Measurements from ENCODE around the gene HMCN2.
"Not testable (repeated sequence)": the region's sequence is repeated elsewhere in the genome, so short reads cannot be mapped to it uniquely, and the experiment has no call there.

The HMCN2 gene

GRCh38 chr9:130387905-130388304 lies 122.3 kb downstream of the HMCN2 start:
- no peak for DNase-seq (ENCODE audit: low read depth in 2 of 2)

GRCh38 chr9:130390390-130390789 lies 124.8 kb downstream of the HMCN2 start:
- DNase-seq (ENCODE audit: low read depth in 2 of 2): no peak

GRCh38 chr9:130390986-130391385 lies 125.4 kb downstream of the HMCN2 start:
- DNase-seq (ENCODE audit: low read depth in 2 of 2): no peak

GRCh38 chr9:130391866-130392265 lies 126.3 kb downstream of the HMCN2 start:
- no peak for DNase-seq (ENCODE audit: low read depth in 2 of 2)

- no peak for DNase-seq (ENCODE audit: low read depth in 2 of 2)
Measured at GRCh38 chr9:130393681-130394071, 128.1 kb downstream of the HMCN2 start.

GRCh38 chr9:130394320-130394719 lies 128.8 kb downstream of the HMCN2 start:
- DNase-seq (ENCODE audit: low read depth in 2 of 2): no peak

GRCh38 chr9:130394814-130395470 lies 129.4 kb downstream of the HMCN2 start:
- no peak for DNase-seq (ENCODE audit: low read depth in 2 of 2)

GRCh38 chr9:130395810-130396435 lies 130.4 kb downstream of the HMCN2 start:
- DNase-seq (ENCODE audit: low read depth in 2 of 2): no peak

- DNase-seq (ENCODE audit: low read depth in 2 of 2): no peak
Measured at GRCh38 chr9:130396581-130396980, 131.0 kb downstream of the HMCN2 start.

GRCh38 chr9:130398487-130399240 lies 133.1 kb downstream of the HMCN2 start:
- DNase-seq (ENCODE audit: low read depth in 2 of 2): no peak

GRCh38 chr9:130399768-130400167 lies 134.2 kb downstream of the HMCN2 start:
- no peak for DNase-seq (ENCODE audit: low read depth in 2 of 2)

- DNase-seq (ENCODE audit: low read depth in 2 of 2): no peak
Measured at GRCh38 chr9:130400870-130401269, 135.3 kb downstream of the HMCN2 start.

- DNase-seq (ENCODE audit: low read depth in 2 of 2): not testable (repeated sequence)
Measured at GRCh38 chr9:130401742-130402141, 136.2 kb downstream of the HMCN2 start.

GRCh38 chr9:130402243-130402642 lies 136.7 kb downstream of the HMCN2 start:
- DNase-seq (ENCODE audit: low read depth in 2 of 2): no peak

- no peak for DNase-seq (ENCODE audit: low read depth in 2 of 2)
Measured at GRCh38 chr9:130402645-130403440, 137.3 kb downstream of the HMCN2 start.

GRCh38 chr9:130405657-130406257 lies 140.2 kb downstream of the HMCN2 start:
- DNase-seq (ENCODE audit: low read depth in 2 of 2): no peak

- DNase-seq (ENCODE audit: low read depth in 2 of 2): no peak
Measured at GRCh38 chr9:130406278-130406895, 140.8 kb downstream of the HMCN2 start.

- no peak for DNase-seq (ENCODE audit: low read depth in 2 of 2)
Measured at GRCh38 chr9:130407916-130408663, 142.5 kb downstream of the HMCN2 start.

- no peak for DNase-seq (ENCODE audit: low read depth in 2 of 2)
Measured at GRCh38 chr9:130408669-130409068, 143.1 kb downstream of the HMCN2 start.

GRCh38 chr9:130409246-130409645 lies 143.7 kb downstream of the HMCN2 start:
- DNase-seq (ENCODE audit: low read depth in 2 of 2): no peak

- no peak for DNase-seq (ENCODE audit: low read depth in 2 of 2)
Measured at GRCh38 chr9:130410443-130410842, 144.9 kb downstream of the HMCN2 start.
